ENCODE results near the gene NEDD4.
"Not testable (repeated sequence)": the region's sequence is repeated elsewhere in the genome, so short reads cannot be mapped to it uniquely, and the experiment has no call there.

The NEDD4 gene

GRCh38 chr15:55872471-55872870 lies 120.9 kb downstream of the NEDD4 start:
- H3K36me3 ChIP-seq = no peaks in the 10 kb centered on the region
- H3K4me3 ChIP-seq = no peak overlapping the region
- TF ChIP-seq Cebpa-rat (IDR thresholded peaks at IDR 0.05) = no peak
- H3K27ac ChIP-seq = no peak overlapping the region
- H3K9me3 ChIP-seq = no peaks in the 10 kb centered on the region
- H3K4me1 ChIP-seq = no peaks in the 10 kb centered on the region
- no peak overlapping the region for H3K9ac ChIP-seq
- no peaks in the 10 kb centered on the region for H3K27me3 ChIP-seq
- H3K4me2 ChIP-seq = no peak overlapping the region
- H4K20me1 ChIP-seq = no peaks in the 10 kb centered on the region

- Histone ChIP-seq H3K4me3 (no peak overlapping the region), H4K20me1 (no peaks in the 10 kb centered on the region), H3K36me3 (no peaks in the 10 kb centered on the region), H3K9ac (no peak overlapping the region), H3K4me2 (no peak overlapping the region), H3K27me3 (no peaks in the 10 kb centered on the region), H3K9me3 (no peaks in the 10 kb centered on the region), H3K4me1 (no peaks in the 10 kb centered on the region), H3K27ac (no peak overlapping the region)
- no peak for TF ChIP-seq Cebpa-rat (IDR thresholded peaks at IDR 0.05)
These were observed 123.8 kb downstream of the NEDD4 start for GRCh38 chr15:55869660-55870059.

DNA sequence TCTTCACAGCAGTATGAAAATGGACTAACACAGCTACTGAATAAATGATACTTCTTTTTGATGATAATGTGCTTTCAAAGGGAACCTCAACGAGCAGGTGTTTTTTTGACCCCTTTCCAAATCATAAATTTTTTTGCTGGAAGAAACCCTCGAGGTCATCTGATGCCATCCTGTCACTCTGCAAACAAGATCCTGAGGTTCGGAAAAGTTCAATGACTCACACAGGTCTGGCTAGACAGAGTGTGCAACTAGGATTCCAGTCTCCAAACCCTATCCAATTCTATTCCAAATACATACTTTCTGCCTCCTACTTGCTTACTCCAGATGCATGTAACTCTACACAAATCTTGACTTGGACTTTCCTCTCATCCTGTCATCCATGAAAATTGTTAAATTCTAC lies 124.7 kb downstream of the NEDD4 start:
- H4K20me1 ChIP-seq = no peaks in the 10 kb centered on the region
- H3K4me1 ChIP-seq = no peaks in the 10 kb centered on the region
- TF ChIP-seq Cebpa-rat (IDR thresholded peaks at IDR 0.05) = no peak
- no peaks in the 10 kb centered on the region for H3K9me3 ChIP-seq
- no peaks in the 10 kb centered on the region for H3K36me3 ChIP-seq
- no peak overlapping the region for H3K27ac ChIP-seq
- H3K9ac ChIP-seq = no peak overlapping the region
- no peak overlapping the region for H3K4me3 ChIP-seq
- no peaks in the 10 kb centered on the region for H3K27me3 ChIP-seq
- H3K4me2 ChIP-seq = no peak overlapping the region

DNA sequence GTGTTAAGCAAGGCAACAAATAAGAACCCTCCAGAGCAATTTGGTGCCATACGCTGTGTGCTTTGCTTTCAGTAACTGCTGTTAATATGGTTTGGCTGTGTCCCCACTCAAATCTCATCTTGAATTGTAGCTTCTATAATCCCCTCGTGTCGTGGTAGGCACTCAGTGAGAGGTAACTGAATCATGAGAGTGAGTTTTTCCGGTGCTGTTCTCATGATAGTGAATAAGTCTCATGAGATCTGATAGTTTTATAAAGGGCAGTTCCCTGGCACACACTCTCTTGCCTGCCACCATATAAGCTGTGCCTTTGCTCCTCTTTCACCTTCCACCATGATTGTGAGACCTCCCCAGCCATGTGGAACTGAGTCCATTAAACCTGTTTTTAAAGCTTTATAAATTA lies 125.1 kb downstream of the NEDD4 start:
- not testable (repeated sequence) for H3K27me3 ChIP-seq, H3K4me1 ChIP-seq, H3K36me3 ChIP-seq, H4K20me1 ChIP-seq, H3K4me3 ChIP-seq, H3K9ac ChIP-seq, H3K9me3 ChIP-seq, H3K4me2 ChIP-seq, H3K27ac ChIP-seq

DNA sequence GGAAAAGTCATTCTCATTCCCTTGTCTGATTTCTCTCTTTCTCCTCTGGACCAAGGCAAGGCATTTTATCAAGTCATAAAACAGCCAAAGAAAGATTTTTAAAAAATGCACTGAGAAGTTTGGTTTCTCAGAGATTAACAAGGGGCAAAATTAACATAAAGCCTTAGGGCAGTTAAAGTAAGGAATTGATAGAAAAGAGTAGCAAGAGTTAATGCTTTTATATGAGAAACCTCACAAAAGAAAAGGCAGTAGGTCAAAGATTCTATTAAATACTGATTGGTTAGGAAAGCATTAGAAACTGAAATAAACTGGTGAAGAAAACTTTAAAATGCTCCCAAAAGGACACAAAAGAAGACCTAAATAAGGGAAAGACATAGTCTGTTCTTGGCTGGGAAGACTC lies 129.5 kb downstream of the NEDD4 start:
- no peak for TF ChIP-seq Cebpa-rat (IDR thresholded peaks at IDR 0.05)
- H3K27ac ChIP-seq = no peak overlapping the region
- H4K20me1 ChIP-seq = no peaks in the 10 kb centered on the region
- H3K36me3 ChIP-seq = peaks cover 17% of the 10 kb centered on the region
- no peak overlapping the region for H3K4me2 ChIP-seq
- no peak overlapping the region for H3K4me3 ChIP-seq
- H3K4me1 ChIP-seq = no peaks in the 10 kb centered on the region
- no peaks in the 10 kb centered on the region for H3K9me3 ChIP-seq
- H3K9ac ChIP-seq = no peak overlapping the region
- no peaks in the 10 kb centered on the region for H3K27me3 ChIP-seq

- H3K27ac ChIP-seq = no peak overlapping the region
- no peak overlapping the region for H3K9ac ChIP-seq
- H3K36me3 ChIP-seq = peaks cover 32% of the 10 kb centered on the region
- no peak overlapping the region for H3K4me2 ChIP-seq
- no peaks in the 10 kb centered on the region for H3K4me1 ChIP-seq
- no peaks in the 10 kb centered on the region for H3K9me3 ChIP-seq
- TF ChIP-seq Cebpa-rat (IDR thresholded peaks at IDR 0.05) = no peak
- H4K20me1 ChIP-seq = no peaks in the 10 kb centered on the region
- no peaks in the 10 kb centered on the region for H3K27me3 ChIP-seq
- no peak overlapping the region for H3K4me3 ChIP-seq
These were observed 132.3 kb downstream of the NEDD4 start for GRCh38 chr15:55861115-55861514.

- Histone ChIP-seq H3K4me1 (no peaks in the 10 kb centered on the region), H3K9me3 (no peaks in the 10 kb centered on the region), H3K4me2 (no peak overlapping the region), H3K9ac (no peak overlapping the region), H3K4me3 (no peak overlapping the region), H3K27ac (no peak overlapping the region), H3K27me3 (no peaks in the 10 kb centered on the region), H3K36me3 (peaks cover 39% of the 10 kb centered on the region), H4K20me1 (no peaks in the 10 kb centered on the region)
- TF ChIP-seq Cebpa-rat (IDR thresholded peaks at IDR 0.05) = no peak
These were observed 132.9 kb downstream of the NEDD4 start for GRCh38 chr15:55860468-55860867.

- no peaks in the 10 kb centered on the region for H3K27me3 ChIP-seq
- H4K20me1 ChIP-seq = no peaks in the 10 kb centered on the region
- H3K4me3 ChIP-seq = no peak overlapping the region
- no peak overlapping the region for H3K9ac ChIP-seq
- H3K4me2 ChIP-seq = no peak overlapping the region
- no peaks in the 10 kb centered on the region for H3K4me1 ChIP-seq
- H3K9me3 ChIP-seq = no peaks in the 10 kb centered on the region
- TF ChIP-seq Cebpa-rat (IDR thresholded peaks at IDR 0.05) = no peak
- no peak overlapping the region for H3K27ac ChIP-seq
- peaks cover 47% of the 10 kb centered on the region for H3K36me3 ChIP-seq
These were observed 133.7 kb downstream of the NEDD4 start for GRCh38 chr15:55859681-55860080.

GRCh38 chr15:55858661-55859060 lies 134.8 kb downstream of the NEDD4 start:
- Histone ChIP-seq H3K27me3 (no peaks in the 10 kb centered on the region), H3K9me3 (no peaks in the 10 kb centered on the region), H3K27ac (no peak overlapping the region), H3K36me3 (peaks cover 47% of the 10 kb centered on the region), H3K4me3 (no peak overlapping the region), H4K20me1 (no peaks in the 10 kb centered on the region), H3K4me1 (no peaks in the 10 kb centered on the region), H3K4me2 (no peak overlapping the region), H3K9ac (no peak overlapping the region)
- no peak for TF ChIP-seq Cebpa-rat (IDR thresholded peaks at IDR 0.05)

DNA sequence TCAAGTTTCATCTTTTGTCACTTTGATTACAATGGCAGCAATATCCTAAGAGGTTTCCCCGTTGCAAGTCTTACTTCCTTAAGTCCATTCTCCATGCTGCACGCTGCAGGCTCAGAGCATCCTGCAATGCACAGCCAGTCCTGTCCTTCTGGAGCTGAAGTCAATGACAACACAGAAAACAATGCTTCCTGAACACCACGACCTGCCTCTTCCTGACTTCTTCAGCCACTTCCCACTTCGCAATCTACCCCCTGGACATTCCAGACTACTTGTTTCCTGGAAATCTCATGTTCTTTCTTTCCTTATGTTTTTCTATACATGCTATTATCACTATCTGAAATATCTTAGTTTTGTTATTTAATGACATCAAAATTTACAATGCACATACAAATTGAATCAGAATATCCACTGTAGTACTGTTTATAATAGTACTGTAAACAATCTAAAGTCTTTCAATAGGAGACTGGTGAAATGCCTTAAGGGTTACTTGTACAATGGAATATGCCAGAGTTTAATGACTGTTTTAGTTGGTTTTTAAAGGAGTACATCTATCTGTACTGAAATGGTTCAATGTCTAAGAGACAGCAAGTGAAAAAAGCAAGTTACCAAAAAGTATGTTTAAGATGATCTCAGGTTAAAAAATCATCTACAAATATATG lies 136.8 kb downstream of the NEDD4 start:
- peaks cover 52% of the 10 kb centered on the region for H3K36me3 ChIP-seq
- H3K4me1 ChIP-seq = no peaks in the 10 kb centered on the region
- no peak for TF ChIP-seq Cebpa-rat (IDR thresholded peaks at IDR 0.05)
- no peaks in the 10 kb centered on the region for H4K20me1 ChIP-seq
- H3K4me2 ChIP-seq = no peak overlapping the region
- no peak overlapping the region for H3K27ac ChIP-seq
- no peaks in the 10 kb centered on the region for H3K27me3 ChIP-seq
- no peak overlapping the region for H3K4me3 ChIP-seq
- H3K9ac ChIP-seq = no peak overlapping the region
- no peaks in the 10 kb centered on the region for H3K9me3 ChIP-seq

- H3K4me1 ChIP-seq = no peaks in the 10 kb centered on the region
- H3K36me3 ChIP-seq = peaks cover 32% of the 10 kb centered on the region
- no peak for TF ChIP-seq Cebpa-rat (IDR thresholded peaks at IDR 0.05)
These were observed 140.3 kb downstream of the NEDD4 start for GRCh38 chr15:55853134-55853533.

More at GRCh38 chr15:55853134-55853533, 140.3 kb downstream of the NEDD4 start:
- Histone ChIP-seq H3K27me3 (no peaks in the 10 kb centered on the region), H3K4me3 (no peak overlapping the region), H3K27ac (no peak overlapping the region), H4K20me1 (no peaks in the 10 kb centered on the region), H3K9ac (no peak overlapping the region), H3K4me2 (no peak overlapping the region), H3K9me3 (no peaks in the 10 kb centered on the region)
